Progenitor cell of endocrine pancreas (in vitro differentiated cells): ENCODE measurements around the gene PTPRD. TPM values are rescaled to one million over a fixed set of nuclear protein-coding genes. Genes with fewer than 3 reads are reported as not detected.
A peak's percentile ranks its signal among the peaks of the same experiment; 100 is the strongest.

ENCODE experiments used
- DNase-seq: peaks from one replicate; pipeline ENCODE4 v3.0.0; 2021; ENCODE audit warnings: low spot score; ENCODE audit not compliant: unreplicated experiment
- H3K27ac Mint-ChIP-seq: 2 replicates; pipeline ENCODE4 v1.8.0; 2021; ENCODE audit warnings: mild to moderate bottlenecking, moderate library complexity, mixed read lengths
- H3K27me3 Mint-ChIP-seq: 2 replicates; pipeline ENCODE4 v1.8.0; 2021; ENCODE audit warnings: mixed read lengths
- H3K36me3 Mint-ChIP-seq: 2 replicates; pipeline ENCODE4 v1.8.0; 2022; ENCODE audit warnings: mixed read lengths; ENCODE audit not compliant: insufficient read depth
- H3K4me1 Mint-ChIP-seq: 2 replicates; pipeline ENCODE4 v1.8.0; 2021; ENCODE audit warnings: low read depth, mixed read lengths
- H3K4me3 Mint-ChIP-seq: 2 replicates; pipeline ENCODE4 v1.8.0; 2021; ENCODE audit warnings: low read depth, mild to moderate bottlenecking, moderate library complexity, mixed read lengths
- H3K9me3 Mint-ChIP-seq: 2 replicates; pipeline ENCODE4 v1.8.0; 2021; ENCODE audit warnings: low read depth, mixed read lengths
- total RNA-seq: library from RNA; stranded (reverse); gene quantifications from 2 replicates; pipeline ENCODE4 v1.2.1, GENCODE V29; 2021
- TF ChIP-seq, protein P1 (sequence below): fragments of 200-600 bp; sonication (generic); IDR thresholded peaks from one replicate; pipeline ENCODE4 v1.5.0; 2021; ENCODE audit warnings: antibody characterized with exemption, mild to moderate bottlenecking; ENCODE audit not compliant: unreplicated experiment

PTPRD gene
- total RNA-seq, 1 donor from 2014 or later, result 124 TPM

DNA sequence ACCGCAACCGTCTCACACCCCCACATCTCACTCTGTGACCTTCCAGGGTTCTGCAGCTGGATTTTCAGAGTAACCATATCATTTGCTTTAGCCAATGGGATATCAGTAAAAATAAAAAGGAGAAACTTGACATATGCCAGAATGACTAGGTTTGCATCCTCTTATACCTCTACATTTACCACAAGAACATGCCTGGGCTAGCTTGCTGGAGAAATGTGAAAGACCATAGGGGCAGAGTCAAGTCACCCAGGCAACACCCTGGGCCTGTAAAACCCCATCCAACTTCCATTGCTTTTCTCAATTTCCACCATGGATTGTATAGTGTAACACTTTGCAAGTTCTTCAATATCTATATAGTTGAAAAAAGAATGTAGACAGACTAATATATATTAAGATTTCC, 731.1 kb downstream of the PTPRD start:
- no peaks in the 10 kb centered on the region for H3K36me3 Mint-ChIP-seq
- no peak overlapping the region for H3K4me3 Mint-ChIP-seq
- no peaks in the 10 kb centered on the region for H3K27me3 Mint-ChIP-seq
- no peak for DNase-seq
- H3K4me1 Mint-ChIP-seq, result no peaks in the 10 kb centered on the region
- H3K9me3 Mint-ChIP-seq, result no peaks in the 10 kb centered on the region
- TF ChIP-seq, protein P1, sequence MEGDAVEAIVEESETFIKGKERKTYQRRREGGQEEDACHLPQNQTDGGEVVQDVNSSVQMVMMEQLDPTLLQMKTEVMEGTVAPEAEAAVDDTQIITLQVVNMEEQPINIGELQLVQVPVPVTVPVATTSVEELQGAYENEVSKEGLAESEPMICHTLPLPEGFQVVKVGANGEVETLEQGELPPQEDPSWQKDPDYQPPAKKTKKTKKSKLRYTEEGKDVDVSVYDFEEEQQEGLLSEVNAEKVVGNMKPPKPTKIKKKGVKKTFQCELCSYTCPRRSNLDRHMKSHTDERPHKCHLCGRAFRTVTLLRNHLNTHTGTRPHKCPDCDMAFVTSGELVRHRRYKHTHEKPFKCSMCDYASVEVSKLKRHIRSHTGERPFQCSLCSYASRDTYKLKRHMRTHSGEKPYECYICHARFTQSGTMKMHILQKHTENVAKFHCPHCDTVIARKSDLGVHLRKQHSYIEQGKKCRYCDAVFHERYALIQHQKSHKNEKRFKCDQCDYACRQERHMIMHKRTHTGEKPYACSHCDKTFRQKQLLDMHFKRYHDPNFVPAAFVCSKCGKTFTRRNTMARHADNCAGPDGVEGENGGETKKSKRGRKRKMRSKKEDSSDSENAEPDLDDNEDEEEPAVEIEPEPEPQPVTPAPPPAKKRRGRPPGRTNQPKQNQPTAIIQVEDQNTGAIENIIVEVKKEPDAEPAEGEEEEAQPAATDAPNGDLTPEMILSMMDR, result no peak
- H3K27ac Mint-ChIP-seq, result no peak overlapping the region

- Mint-ChIP-seq H3K36me3 (no peaks in the 10 kb centered on the region), H3K27me3 (no peaks in the 10 kb centered on the region), H3K9me3 (no peaks in the 10 kb centered on the region), H3K4me3 (no peak overlapping the region), H3K27ac (no peak overlapping the region), H3K4me1 (no peaks in the 10 kb centered on the region)
- no peak for DNase-seq
- TF ChIP-seq, protein P1, result no peak
These were observed 738.5 kb downstream of the PTPRD start for GRCh38 chr9:9874270-9874669.

- Mint-ChIP-seq H3K9me3 (no peaks in the 10 kb centered on the region), H3K27me3 (no peaks in the 10 kb centered on the region), H3K36me3 (no peaks in the 10 kb centered on the region), H3K4me1 (no peaks in the 10 kb centered on the region), H3K27ac (no peak overlapping the region), H3K4me3 (no peak overlapping the region)
- TF ChIP-seq, protein P1, result no peak
- no peak for DNase-seq
These were observed 750.5 kb downstream of the PTPRD start for GRCh38 chr9:9862235-9862810.

DNA sequence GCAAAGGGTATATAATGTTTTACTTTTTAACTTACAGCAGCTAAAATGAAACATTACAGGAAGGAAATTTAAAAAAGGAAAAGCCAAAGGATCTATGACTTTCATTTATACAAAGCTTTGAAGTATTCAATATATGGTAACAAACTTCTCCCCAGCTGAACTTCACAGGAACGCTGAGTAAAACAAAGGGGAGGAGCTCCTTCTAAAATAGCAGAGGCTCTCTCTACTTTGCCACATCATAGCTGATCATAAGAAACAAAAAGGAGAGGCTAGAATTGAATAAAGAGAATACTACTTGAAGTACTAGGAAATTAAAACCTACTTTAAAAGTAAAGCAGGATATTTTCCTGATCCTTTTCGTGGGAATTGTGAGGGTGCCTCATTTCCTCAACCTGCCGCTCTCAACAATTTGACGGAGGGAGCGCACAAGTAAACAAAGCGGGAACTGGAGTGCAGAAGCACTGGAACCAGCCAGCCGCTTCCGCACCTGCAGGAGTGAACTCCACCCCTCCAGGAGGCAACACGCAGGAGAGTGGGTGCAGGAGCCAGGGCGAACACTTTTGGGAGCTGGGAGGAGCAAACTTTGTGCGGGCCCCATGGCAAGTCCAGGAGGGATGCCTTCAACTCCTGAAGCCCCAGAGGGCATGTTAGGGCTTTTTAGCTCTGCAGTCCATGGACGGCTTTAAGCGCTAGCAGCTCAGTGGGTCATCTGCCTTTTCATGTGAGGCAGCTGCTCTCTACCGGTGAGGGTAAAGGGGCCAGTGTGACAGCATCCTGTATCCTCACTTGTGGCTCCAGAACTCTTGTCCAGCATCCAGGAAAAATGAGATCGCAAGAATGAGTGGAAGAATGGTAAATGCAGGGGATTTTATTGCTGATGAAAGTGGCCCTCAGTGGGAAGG, 757.4 kb downstream of the PTPRD start:
- peak; percentile 9 for DNase-seq
- Mint-ChIP-seq H3K4me3 (peak overlapping the region; percentile 37), H3K27me3 (peaks cover 3% of the 10 kb centered on the region), H3K36me3 (no peaks in the 10 kb centered on the region), H3K27ac (no peak overlapping the region), H3K9me3 (no peaks in the 10 kb centered on the region), H3K4me1 (no peaks in the 10 kb centered on the region)
- TF ChIP-seq, protein P1, result no peak

DNA sequence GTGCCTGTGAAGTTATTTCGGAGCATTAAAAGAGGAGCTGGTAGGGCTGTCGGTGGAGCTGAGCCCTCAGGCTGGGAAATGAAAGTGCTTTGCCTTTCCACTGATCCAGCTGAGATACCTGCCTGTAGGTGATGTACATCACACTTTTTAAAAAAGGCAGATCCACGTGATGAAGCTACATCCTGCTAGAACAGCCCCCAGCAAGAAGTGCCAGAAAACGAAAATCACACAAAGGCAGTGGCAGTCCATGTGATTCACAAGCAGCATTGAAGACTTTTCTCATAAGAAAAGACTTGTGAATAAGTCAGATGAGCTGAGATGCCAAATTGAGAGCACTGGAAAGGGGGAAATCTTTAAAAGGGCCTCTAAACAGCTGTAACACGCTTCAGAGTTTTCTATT, 765.1 kb downstream of the PTPRD start:
- Mint-ChIP-seq H3K27ac (no peak overlapping the region), H3K36me3 (no peaks in the 10 kb centered on the region), H3K4me1 (no peaks in the 10 kb centered on the region), H3K27me3 (no peaks in the 10 kb centered on the region), H3K9me3 (no peaks in the 10 kb centered on the region), H3K4me3 (no peak overlapping the region)
- TF ChIP-seq, protein P1, result no peak
- DNase-seq, result no peak
